DMS79 treated with DMSO at 0.1 percent for 48 hours (cell line): Measurements from ENCODE around the gene PRDM5.
"Not testable (repeated sequence)": the region's sequence is repeated elsewhere in the genome, so short reads cannot be mapped to it uniquely, and the experiment has no call there.

Experiments
- DNase-seq: peaks from one replicate; lab custom pipeline; 2025; lab: John Stamatoyannopoulos, UW

Gene PRDM5

GRCh38 chr4:120753854-120754253 is 168.7 kb downstream of the PRDM5 start:
- no peak for DNase-seq

GRCh38 chr4:120750152-120750525 is 172.4 kb downstream of the PRDM5 start:
- no peak for DNase-seq

- no peak for DNase-seq
These were observed 172.9 kb downstream of the PRDM5 start for GRCh38 chr4:120749445-120750151.

GRCh38 chr4:120741636-120742035 is 180.9 kb downstream of the PRDM5 start:
- not testable (repeated sequence) for DNase-seq

DNA sequence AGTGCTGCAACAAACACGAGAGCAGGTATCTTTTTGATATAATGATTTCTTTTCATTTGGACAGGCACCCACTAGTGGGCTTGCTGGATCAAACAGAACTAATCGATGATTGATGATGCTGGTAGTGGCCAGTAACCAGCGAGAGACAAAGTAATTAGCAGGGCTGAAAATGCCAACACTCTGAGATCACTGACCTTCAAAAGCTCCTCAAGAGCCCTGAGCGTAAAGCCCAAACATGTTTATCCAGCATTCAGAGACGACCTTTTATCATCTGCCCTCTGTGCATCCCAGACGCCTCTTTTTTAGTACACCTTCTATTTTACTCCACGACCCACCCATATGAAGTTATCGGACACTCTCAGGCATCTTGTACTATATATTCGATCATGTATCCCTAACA is 186.2 kb downstream of the PRDM5 start:
- DNase-seq = no peak

- DNase-seq = no peak
These were observed 188.6 kb downstream of the PRDM5 start for GRCh38 chr4:120733968-120734367.

DNA sequence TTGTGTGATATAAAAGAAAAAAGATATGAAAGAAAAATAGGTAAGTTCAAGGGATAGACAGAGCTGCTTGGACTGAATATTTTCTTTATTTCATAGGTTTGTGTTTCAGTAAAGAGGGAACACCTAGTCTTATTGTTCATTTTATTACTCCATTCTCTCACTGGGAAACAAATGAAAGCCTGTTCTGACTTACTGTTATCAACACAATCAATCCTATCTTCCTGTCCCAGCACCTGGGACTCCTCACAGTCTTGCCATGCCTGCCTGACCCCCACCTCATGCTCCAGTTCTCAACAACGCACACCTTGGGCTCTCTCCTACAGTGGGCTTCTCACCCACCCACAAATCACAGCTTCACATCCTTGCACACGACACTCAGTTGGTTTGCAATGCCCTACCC is 189.5 kb downstream of the PRDM5 start:
- DNase-seq = no peak

DNA sequence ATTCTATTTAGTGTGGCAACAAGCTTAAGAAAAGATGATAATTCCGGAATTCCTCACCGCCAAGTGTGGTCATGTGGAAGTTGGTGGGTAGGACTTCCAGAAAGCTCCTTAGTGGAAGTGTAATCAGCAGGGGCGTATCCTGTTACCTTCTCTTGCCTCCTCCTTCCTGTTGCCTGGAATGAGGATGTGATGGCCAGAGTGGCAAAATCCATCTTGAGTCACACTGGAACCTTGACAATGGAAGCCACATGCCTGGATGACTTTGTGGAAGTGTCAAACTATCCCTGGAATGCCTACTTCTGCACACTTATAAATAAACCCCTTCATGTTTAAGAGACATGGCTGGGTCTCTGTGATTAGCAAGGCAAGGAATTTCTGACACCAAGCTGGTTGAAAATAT is 191.0 kb downstream of the PRDM5 start:
- DNase-seq = no peak

GRCh38 chr4:120730777-120731320 is 191.7 kb downstream of the PRDM5 start:
- no peak for DNase-seq

DNA sequence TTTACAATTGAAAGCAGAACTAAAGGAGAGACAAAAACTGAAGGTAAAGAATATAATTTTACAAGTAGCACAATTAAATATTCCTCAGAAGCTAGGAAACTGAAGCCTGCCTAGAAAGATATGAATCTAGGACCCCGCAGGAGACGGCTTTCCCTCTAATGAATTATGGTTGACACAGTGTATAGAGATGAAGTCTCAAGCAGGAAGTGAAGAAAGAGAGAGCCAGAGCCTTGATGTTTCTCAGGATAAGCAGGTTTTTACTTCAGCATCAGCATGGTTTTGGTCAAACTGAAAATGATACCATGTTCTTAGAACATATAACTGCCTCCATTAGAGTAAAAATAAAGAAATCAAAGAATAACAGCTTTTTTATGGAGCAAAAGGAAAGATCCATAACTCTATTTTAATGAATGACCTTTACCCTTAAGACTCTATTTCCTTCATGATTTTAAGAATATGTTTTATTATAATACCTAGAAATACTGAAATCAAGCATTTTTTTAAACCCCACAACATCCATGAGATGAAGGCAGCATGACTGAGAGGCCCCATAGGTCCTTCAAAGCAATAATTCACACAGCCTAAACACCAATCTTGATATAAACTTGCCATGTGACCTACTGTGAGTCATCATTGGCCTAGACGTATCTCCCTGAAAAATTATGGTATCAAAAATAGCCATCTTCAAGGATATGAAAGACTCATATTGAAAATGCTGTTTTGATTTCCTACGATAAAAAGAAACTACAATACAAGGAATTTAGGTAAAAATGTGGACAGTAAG is 193.4 kb downstream of the PRDM5 start:
- DNase-seq = no peak

GRCh38 chr4:120725639-120726580 is 196.6 kb downstream of the PRDM5 start:
- no peak for DNase-seq

- DNase-seq = no peak
These were observed 197.9 kb downstream of the PRDM5 start for GRCh38 chr4:120724656-120725055.

DNA sequence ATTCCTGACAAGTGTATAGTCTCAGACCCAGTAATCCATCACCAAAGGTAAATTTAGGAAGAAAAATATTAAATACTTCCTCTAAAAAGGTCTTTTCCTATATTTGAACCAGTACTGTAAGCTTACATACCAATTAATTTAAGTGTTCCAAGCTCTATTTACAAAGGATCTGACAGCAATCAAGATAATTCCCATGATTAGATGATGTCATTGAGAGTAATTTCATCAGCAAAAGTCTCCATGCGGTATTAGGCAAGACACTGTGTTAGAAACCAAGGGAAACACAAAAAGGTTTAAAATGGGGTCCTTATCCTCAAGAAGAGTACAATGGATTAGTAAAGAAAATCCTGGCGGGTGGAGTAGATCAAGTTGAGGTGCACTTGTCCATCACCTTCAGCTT is 198.5 kb downstream of the PRDM5 start:
- DNase-seq = no peak

GRCh38 chr4:120723105-120723504 is 199.4 kb downstream of the PRDM5 start:
- no peak for DNase-seq

- no peak for DNase-seq
These were observed 199.9 kb downstream of the PRDM5 start for GRCh38 chr4:120722655-120723054.

- no peak for DNase-seq
These were observed 202.1 kb downstream of the PRDM5 start for GRCh38 chr4:120720354-120720934.

- DNase-seq = no peak
These were observed 203.5 kb downstream of the PRDM5 start for GRCh38 chr4:120718979-120719566.

GRCh38 chr4:120716346-120716745 is 206.2 kb downstream of the PRDM5 start:
- DNase-seq = no peak

DNA sequence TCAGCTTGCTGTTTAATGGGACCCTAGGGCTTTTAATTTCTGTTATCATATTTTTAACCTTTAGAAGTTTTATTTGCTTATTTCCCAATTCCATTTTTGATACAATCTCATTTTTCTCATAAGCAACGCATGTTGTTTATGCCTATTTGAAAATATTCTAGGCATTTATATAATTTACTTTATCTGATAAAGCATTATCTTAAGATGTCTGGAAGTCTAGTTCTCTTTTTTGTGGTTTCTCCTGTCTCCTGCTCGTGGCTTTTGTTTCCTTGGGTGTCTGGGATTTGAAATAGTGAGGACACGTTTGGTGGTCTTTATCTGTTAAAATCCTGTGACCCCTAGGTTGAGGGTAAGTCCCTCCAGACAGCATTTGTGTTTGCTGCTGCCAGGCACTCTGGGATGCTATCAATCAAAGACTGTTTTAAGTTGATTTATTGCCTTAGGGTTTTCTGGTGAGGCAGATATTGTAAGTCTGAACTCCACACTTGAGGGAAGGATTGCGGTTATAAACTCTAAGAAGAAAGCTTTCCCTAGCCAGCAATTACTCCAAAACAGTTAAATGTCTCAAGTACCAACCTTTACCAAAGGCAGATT is 208.0 kb downstream of the PRDM5 start:
- no peak for DNase-seq

- no peak for DNase-seq
These were observed 212.5 kb downstream of the PRDM5 start for GRCh38 chr4:120709991-120710390.

DNA sequence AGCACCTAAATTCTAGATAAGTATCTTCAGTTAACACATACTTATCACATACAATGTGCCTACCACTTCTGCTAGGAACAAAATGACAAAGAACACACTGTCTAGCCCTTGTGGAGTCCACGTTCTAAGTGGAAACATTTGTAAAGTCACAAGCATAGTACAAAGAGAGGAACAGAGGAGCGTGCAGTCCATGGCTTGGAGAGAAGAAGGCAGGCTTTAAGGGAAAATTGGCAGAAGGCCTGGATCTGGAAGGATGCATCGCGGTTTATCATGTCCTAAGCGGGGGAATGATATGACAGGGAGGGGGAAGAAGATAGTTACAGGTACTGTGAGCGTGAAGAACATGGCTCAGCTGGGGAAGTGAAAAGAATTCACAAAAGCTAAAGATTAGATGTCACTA is 218.0 kb downstream of the PRDM5 start:
- no peak for DNase-seq
